ENCODE data around the gene MSANTD2. TPM values are rescaled to one million over a fixed set of nuclear protein-coding genes. Genes with fewer than 3 reads are reported as not detected.
A peak's percentile ranks its signal among the peaks of the same experiment; 100 is the strongest.

Gene MSANTD2
- total RNA-seq, 1 experiment from 2014 or later: 23.5 TPM

DNA sequence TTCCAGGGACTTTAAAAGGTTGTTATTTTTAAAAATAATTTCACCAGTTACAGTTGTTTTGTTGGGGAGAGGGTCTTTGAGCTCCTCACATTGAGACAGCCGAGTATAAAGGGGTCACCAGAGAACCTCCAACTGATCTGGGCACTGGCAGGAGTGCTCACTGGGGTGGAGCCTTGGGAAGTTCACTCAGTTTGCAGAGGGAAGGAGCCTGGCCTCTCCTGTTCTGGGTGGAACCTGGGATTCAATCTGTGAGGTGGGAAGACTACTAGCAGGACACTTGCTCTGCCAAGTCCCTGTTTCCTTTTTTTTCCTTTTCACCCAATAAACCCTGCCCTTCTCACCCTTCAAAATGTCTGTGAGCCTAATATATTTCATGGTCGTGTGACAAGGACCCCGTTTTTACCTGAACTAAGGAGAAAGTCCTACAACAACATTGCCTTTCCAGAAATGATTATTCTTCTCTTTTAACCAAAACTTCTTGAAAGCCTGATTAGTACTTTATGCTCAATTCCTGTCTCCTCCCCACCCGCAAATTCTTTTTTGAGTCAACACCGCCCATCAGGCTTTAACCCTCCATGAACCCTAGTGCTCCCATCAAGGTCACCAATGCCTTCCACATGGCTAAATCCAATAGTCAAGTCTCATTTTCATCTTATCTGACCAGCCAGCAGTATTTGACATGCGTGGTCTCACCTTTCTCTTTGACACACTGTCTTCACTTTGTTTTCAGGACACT is 22.0 kb upstream of the MSANTD2 start:
- no peak for DNase-seq (ENCODE audit: low read depth)

DNA sequence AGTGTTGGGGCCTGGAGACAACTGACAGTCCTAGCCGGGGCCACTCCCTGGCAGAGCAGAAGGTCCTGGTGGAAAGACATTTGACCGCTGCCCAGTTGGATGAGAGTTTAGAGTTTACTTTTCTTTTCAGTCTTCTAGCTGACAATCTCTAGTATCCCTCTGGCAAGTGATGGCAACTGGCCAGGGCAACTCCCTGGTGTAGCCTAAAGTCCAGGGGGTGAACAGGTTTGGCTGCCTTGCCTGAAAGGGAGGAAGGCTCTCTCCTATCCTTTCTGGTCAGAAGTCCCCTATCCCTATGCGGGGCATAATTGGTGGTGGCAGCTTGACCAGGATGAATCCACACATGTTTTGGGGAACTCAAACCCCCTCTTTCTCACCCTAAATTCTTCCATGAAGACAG is 16.8 kb upstream of the MSANTD2 start:
- no peak for DNase-seq (ENCODE audit: low read depth)

DNA sequence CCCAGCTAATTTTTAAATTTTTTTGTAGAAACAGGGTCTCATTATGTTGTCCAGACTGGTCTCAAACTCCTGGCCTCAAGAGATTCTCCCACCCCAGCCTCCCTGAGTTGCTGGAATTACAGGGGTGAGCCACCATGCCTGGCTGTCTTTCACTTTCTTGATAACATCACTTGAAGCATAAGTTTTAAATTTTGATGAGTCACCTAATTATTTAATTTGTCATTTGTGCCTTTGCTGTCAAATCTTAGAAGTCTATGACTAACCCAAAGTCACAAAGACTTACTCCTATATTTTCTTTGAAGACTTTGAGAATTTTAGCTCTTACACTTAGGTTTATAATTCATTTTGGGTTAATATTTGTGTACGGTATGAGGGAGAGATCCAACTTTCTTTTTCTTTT is 14.5 kb upstream of the MSANTD2 start:
- no peak for DNase-seq (ENCODE audit: low read depth)

DNA sequence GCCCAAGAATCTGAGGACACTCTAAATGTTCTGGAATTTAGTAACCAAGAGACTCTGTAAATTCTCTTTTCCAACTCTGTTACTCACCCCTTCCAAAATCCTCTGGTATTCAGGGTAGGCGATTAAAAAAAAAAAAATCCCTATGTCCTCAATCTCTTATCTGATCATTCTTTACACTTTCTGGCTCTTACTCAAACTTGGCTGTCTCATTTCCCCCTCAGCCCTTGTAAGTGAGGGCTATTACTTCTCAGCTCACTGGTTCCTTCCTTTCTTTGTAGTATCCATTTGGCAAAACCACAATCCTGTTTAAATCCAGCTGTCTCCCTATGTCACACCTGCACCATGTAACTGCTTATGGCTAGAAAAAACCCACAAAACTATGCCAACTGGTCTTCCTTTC is 12.7 kb upstream of the MSANTD2 start:
- DNase-seq (ENCODE audit: low read depth): peak; percentile 69

DNA sequence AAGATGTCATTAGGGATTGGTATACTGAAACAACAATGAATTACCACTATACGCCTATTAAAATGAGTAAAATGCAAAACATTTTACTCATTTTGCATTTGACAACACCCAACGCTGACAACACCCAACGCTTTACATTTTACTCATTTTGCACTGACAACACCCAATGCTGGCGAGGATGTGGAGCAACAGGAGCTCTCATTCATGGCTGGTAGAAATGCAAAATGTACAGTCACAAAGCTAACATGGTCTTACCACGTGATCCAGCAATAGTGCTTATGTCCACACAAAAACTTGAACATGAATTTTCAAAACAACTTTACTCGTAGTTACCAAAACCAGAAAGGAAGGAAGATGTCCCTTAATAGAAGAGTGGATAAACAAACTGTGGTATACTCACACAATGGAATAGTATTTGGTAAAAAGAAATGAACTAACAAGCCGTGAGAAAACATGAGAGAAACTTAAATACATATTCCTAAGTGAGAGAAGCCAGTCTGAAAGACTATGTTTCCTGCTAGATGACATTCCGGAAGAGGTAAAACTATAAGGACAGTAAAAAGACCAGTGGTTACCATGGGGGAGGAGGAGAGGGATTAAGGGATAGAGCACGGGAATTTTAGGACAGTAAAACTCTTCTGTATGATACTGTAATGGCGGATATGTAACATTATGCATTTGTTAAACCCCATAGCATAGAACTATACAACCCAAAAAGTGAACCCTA is 11.4 kb upstream of the MSANTD2 start:
- no peak for DNase-seq (ENCODE audit: low read depth)

DNA sequence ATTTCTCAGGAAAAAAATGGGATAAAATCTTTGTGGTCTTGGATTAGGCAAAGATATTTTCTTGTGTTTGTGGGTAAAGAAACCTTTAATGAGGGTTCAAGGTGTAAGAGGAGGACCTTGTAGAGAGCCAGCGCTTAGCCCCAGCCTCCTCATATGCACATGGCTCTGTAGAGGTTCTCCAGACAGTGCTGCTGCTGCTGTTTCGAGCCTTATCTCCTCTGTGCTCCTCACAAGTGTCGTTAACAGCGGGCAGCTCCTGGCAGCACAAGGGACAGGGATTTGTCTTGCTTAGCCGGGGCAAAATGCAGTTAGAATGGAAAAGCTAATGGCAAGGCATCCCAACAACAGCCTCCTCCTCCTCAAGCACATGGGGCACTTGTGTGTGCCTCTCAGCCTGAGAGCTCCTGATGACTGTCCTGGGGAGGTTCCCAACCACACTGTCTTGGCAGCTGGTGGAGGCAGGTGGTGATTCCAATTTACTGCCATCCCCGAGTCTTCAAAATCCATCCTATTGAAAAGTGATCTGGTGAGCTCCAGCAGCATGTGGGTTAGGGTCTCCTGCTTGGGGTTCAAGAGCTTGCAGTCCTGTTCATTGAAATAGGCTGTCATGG is 7.6 kb upstream of the MSANTD2 start:
- DNase-seq (ENCODE audit: low read depth): no peak

DNA sequence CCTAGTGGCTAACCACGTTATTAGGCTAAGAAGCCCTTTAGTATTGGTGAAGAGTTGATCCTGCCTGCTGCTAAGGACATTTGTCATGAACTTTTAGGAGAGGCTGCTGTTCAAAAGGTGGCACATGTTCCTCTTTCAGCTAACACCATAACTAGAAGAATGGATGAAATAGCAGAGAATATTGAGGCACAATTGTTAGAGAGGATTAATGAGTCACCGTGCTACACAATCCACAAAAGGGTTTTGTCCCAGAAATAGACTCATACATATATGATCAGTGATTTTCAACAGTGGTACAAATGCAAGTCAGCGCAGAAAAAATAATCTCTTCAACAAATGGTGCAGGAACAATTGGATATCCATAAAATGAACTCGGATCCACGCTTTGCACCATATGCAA is 7.0 kb upstream of the MSANTD2 start:
- DNase-seq (ENCODE audit: low read depth): no peak

DNA sequence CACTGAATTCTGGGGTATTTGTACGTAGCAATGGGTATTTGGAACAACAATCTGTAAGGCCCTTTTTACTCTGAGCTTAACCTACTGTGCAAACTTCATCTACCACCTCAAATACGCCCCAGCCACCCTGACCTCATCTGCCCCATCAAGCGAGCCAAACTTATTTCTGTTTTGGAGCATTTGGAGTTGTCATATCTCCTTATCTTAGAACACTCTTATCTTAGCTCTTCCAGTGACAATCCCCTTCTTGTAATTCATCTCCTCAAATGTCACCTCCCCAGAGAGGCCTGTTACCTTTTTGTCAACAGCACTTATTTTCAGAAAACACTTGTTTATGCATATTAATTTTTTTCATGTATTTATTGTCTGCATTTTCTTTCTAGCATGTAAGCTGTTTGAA is 4.7 kb upstream of the MSANTD2 start:
- DNase-seq (ENCODE audit: low read depth): no peak

DNA sequence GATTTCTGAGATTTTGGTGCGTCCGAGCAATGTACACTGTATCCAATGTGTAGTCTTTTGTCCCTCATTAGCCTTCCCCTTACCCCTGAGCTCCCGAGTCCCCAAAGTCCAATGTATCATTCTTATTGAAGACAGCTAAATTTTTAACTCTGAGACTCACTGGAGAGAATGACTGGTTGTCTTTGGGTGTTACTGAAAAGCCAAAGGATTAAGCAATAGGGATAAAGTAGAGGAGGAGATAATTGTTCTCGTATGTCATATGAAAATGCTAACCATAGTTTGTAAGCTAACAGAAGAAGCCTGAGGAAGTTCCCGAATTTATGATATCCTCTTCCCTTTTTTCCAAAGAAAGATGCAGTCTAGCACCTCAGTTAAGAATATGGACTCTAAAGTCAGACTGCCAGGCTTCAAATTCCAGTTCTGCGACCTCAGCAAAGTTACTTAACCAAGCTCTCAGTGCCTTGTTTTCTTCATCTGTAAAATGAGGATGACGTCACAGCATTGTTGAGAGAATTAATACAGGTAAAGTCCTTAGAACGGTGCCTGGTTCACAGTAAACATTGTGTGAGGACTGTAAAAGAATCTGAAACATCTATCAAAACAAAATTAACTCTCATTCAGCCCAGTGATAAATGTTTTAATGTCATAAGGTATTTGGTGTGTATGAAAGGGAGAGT is 1.6 kb upstream of the MSANTD2 start:
- DNase-seq (ENCODE audit: low read depth): no peak

DNA sequence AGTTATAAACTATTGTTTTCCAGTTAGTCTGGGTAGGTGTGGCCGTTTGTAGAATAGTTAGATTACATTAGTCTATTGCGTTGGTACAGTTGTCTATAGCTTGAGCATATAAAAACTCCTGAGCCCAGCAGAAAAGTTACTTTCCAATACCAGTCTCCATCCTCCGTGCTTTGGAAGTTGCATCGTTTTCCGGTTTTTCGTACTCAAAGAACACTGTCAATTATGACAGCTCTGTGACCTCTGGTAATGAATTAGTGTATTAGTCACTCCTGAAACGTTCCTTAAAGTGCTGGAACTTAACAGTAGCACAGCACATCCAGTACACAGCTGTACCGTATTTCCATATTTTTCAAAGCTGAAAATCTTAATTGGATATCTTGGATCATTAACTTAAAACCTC is 808 bp upstream of the MSANTD2 start:
- peak; percentile 37 for DNase-seq (ENCODE audit: low read depth)

DNA sequence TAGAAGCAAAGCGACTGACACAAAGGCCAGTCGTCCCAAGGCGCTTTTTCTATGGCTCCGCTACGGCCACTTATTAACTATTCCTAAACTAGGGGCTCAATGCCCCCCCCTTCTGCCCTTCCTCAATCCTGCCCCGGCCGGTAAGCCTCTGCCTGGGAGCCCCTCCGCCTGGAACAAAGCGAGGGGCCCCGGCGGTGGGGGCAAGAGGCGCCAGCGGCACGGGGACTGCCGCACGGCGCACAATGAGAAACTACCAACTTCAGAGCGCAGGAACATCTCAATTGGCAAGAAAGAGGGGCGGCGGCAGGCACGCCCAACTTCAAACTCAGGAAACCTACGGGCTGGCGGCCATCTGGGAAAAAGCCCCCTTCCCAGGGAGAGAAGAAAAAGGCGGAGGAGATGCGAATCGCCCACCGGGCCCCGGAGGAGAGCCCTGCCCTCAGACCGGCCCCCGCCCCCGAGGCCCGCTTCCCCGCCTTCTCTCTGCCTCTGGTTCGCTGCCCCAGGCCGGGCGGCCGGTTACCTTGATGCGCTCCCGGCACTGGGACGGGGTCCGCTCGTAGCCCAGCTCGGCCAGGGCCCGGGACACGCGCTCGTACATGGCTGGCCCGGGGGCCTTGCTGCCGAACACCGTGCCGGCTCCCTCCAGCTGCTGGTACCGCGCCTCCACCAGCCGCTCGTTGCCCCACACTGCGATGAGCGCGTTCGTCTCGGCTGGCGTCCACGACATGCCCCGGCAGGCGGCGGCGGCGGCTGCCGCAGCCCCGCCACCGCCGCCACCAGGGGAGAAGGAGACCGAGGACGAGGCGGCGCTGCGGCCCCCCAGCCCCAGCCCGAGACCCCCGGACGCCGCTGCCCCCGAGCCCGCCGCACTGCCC is 619 bp downstream of the MSANTD2 start:
- peak; percentile 41 for DNase-seq (ENCODE audit: low read depth)

DNA sequence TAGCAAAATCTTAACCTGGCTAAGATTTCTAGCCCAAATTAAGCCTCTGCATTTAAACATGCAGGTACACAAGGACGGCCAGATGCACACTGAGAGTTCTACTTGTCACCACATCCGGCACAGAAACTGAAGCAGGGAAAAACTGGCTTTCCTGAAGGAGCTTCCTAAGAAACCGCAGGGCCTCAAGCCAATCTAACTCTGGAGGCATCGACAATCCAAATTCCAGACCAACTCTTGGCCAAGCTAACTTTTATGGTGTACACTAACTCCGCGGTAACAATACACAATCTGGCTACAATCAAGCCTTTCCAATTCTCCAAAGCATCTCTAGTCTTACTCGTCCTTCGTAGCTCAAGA is 1.2 kb downstream of the MSANTD2 start:
- DNase-seq (ENCODE audit: low read depth): peak; percentile 67

DNA sequence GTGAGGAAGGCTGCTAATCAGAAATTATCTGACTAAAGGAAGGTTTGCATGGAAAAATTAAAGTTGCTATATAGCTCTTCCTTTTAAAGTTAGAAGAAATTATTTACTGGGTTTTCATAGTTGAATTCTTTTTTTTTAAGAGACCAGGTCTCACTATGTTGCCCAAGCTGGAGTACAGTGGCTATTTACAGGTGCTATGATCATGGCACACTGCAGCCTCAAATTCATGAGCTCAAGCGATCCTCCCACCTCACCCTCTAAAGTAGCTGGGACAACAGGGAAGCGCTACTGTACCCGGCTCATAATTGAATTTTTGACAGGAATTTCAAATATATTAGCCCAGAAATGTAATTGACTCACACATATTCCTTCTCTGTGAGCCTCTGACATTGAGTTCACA is 3.9 kb downstream of the MSANTD2 start:
- no peak for DNase-seq (ENCODE audit: low read depth)

DNA sequence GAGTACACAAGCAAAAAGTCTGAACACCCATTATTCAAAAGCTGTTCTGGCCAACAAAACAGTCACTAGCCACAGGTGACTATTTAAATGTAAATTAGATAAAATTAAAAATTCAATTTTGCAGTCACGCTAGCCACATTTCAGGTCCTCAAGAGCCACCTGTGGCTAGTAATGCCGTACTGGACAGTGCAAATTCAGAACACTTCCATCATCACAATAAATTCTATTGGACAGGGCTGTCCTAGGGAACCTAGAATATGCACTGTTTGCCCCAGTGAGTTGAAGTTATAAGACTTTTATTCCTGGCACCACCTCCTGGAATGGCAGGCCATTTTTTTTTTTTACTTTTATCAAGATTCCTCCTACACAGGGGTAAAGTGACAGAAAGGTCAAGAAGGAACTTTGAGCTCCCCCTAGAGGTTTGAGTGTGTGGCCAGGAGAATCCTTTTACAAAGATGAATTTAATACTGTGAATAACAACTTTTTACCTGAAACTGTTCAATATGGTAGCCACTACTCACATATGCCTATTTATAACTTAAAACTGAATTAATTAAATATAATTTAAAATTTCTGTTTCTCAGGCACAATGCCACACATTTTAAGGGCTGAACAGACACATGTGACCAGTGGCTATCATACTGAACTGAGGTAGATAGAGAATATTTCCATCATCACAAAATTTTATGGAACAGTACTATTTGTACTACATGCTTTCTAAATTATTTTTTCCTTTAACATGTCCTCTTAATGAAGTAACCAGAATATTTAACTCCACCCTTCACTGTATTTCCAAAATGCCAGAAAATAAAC is 6.5 kb downstream of the MSANTD2 start:
- peak; percentile 43 for DNase-seq (ENCODE audit: low read depth)

DNA sequence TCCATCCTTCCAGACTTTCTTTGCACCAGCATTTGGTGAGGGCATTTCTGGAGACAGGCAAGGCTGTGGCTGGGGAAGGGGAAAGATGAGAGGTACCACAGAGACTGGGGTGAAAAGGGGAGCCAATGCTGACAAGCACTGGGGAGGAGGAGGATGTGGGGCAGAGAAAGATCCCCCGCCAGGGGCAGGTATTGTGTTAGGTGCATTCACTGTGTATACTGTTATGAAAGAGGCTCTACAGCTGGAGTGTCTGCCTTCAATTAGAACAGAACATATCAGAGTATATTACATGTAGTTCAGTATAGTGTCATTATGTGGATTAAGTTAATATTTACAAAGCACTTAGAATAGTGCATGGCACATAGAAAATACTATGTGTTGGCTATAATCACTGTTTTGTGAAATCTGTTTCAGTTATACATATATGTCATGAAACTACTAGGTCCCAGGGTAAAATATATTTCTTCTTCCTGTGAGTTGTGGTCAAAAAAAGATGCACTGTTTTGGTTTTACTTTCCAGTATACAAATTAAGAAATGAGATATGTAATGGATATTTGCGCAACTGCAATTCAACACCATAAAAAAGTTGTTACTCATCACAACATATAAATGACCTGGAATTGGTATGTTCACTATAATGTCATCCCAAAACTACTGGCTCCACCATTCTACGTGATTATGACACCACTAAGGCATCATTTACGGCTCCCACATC is 8.4 kb downstream of the MSANTD2 start:
- no peak for DNase-seq (ENCODE audit: low read depth)

DNA sequence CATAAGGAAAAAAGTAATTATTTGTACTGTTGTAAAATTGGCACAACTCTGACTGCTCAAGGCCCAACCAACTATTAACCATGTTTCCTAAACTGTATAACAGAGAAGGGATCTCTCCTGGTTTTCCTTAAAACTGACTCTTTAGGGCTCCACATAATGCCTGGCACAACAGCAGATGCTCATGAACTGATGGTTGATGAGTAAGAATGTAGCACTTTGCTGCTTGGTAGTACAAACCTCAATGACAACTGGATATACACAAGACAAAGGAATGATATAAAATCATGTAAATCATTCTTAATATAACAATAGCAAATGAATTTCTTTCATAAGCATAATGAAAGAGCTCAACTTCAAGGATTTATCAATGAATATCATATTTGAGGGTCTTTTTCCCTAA is 11.7 kb downstream of the MSANTD2 start:
- no peak for DNase-seq (ENCODE audit: low read depth)

DNA sequence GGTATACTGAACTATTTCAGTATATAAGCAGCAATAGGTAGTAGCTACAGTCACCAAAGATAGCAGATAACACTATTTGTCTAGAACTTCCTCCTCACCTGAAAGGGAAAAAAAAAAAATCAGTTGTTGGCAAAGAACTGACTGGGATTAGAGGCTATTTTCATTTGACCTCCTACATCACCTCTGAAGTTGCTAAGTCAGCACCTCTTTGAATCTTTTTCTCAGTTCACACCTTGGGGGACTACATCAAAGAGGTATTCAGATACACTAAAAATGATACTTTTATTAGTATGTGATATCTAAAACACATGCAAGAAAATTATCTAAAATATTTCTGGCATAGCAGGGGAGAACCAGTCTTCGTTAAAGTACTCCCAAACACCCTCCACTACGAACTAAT is 16.2 kb downstream of the MSANTD2 start:
- DNase-seq (ENCODE audit: low read depth): no peak

DNA sequence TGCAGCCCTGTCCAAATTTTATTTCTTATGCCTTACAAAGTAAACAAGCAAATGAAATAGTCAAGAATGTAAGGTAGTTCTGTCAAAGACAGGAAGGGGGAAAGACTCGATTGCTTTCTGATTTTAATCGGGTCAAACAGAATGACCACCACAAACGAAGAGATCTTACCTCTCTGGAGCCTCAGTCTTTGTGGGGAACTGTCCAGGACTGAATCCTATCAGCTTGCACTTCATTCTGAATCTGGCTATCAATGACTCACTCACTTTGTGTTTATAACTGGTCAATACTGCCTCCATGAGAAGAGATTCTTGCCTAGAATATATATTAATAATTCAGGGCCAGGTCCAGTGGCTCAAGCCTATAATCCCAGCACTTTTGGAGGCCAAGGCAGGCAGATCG is 17.2 kb downstream of the MSANTD2 start:
- no peak for DNase-seq (ENCODE audit: low read depth)

DNA sequence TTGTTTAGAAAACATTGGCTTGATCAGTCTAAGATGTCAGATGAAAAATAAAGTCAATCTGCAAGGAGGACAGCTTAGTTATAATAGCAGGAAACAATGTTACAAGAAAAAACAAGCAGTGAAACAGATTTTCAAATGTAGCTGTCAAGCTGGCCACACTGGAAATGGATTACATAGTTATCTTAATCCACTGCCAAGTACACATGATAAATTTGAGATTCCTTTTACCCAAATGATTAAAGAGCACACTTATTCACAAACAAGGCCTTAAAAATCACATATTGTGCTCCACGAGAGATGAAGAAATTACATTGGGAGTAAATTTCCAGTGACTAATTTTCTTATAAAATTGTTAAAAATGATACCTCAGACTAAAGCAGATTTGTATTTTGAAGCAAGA is 20.6 kb downstream of the MSANTD2 start:
- DNase-seq (ENCODE audit: low read depth): no peak

DNA sequence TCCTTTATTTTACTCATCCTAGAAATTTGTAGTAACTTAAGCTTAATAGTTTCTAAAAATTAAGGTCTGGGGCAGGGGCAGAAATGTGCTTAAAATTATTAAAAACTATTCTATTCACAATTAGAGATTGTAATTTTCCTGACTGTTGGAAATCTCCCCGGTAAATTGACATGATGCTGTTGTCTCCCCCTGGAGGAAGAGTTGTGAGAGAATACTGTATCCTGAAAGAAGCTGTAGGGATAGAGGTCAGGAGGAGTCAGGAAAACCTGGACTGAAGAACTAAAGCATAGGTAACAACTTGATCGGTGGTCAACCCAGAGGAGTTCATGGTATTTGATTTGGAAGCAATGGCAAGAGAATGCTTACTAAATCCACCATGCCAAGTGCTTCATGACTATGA is 21.9 kb downstream of the MSANTD2 start:
- DNase-seq (ENCODE audit: low read depth): no peak

All from Daoy (cell line).